ENCODE data around the gene PIGC.
"Not testable (repeated sequence)": the region's sequence is repeated elsewhere in the genome, so short reads cannot be mapped to it uniquely, and the experiment has no call there.

PIGC gene

GRCh38 chr1:172442843-172443565, 865 bp downstream of the PIGC start:
- no peak for TF ChIP-seq CTCF (IDR thresholded peaks at IDR 0.05; ENCODE audit: low read depth, low read length, missing control alignments)
- in situ Hi-C loops (cut with HindIII; ENCODE audit: low pct_ligation_motif_present, low sequenced_read_pairs) = no loop called here
- peaks cover 5% of the 10 kb centered on the region for H3K36me3 ChIP-seq (replicated peaks)
- no peaks in the 10 kb centered on the region for H3K27me3 ChIP-seq (replicated peaks)
- peak overlapping the region; percentile 93 for H3K4me3 ChIP-seq (ENCODE audit: low read depth, low read length)
- no peak for DNase-seq
- no peak overlapping the region for H3K27ac ChIP-seq

GRCh38 chr1:172442404-172442803, 1.5 kb downstream of the PIGC start:
- H3K27me3 ChIP-seq (replicated peaks) = no peaks in the 10 kb centered on the region
- no peak for TF ChIP-seq CTCF (IDR thresholded peaks at IDR 0.05; ENCODE audit: low read depth, low read length, missing control alignments)
- H3K36me3 ChIP-seq (replicated peaks) = peaks cover 5% of the 10 kb centered on the region
- no peak overlapping the region for H3K4me3 ChIP-seq (ENCODE audit: low read depth, low read length)
- no peak overlapping the region for H3K27ac ChIP-seq
- in situ Hi-C loops (cut with HindIII; ENCODE audit: low pct_ligation_motif_present, low sequenced_read_pairs) = no loop called here
- no peak for DNase-seq

GRCh38 chr1:172437183-172437582, 6.7 kb downstream of the PIGC start:
- H3K36me3 ChIP-seq (replicated peaks); in situ Hi-C loops (cut with HindIII; ENCODE audit: low pct_ligation_motif_present, low sequenced_read_pairs); H3K27ac ChIP-seq; H3K27me3 ChIP-seq (replicated peaks); H3K4me3 ChIP-seq (ENCODE audit: low read depth, low read length); DNase-seq: not testable (repeated sequence)

- Histone ChIP-seq H3K4me3 (ENCODE audit: low read depth, low read length) (no peak overlapping the region), H3K27ac (no peak overlapping the region), H3K36me3 (replicated peaks) (no peaks in the 10 kb centered on the region), H3K27me3 (replicated peaks) (no peaks in the 10 kb centered on the region)
- in situ Hi-C loops (cut with HindIII; ENCODE audit: low pct_ligation_motif_present, low sequenced_read_pairs) = no loop called here
- no peak for TF ChIP-seq CTCF (IDR thresholded peaks at IDR 0.05; ENCODE audit: low read depth, low read length, missing control alignments)
- DNase-seq = no peak
These were observed 12.1 kb downstream of the PIGC start for GRCh38 chr1:172431721-172432192.

- no peak for TF ChIP-seq CTCF (IDR thresholded peaks at IDR 0.05; ENCODE audit: low read depth, low read length, missing control alignments)
- no peaks in the 10 kb centered on the region for H3K36me3 ChIP-seq (replicated peaks)
- in situ Hi-C loops (cut with HindIII; ENCODE audit: low pct_ligation_motif_present, low sequenced_read_pairs) = no loop called here
- no peak overlapping the region for H3K4me3 ChIP-seq (ENCODE audit: low read depth, low read length)
- no peaks in the 10 kb centered on the region for H3K27me3 ChIP-seq (replicated peaks)
- no peak overlapping the region for H3K27ac ChIP-seq
- DNase-seq = no peak
These were observed 12.7 kb downstream of the PIGC start for GRCh38 chr1:172431204-172431603.

GRCh38 chr1:172430128-172430454, 13.8 kb downstream of the PIGC start:
- Histone ChIP-seq H3K27ac (no peak overlapping the region), H3K4me3 (ENCODE audit: low read depth, low read length) (no peak overlapping the region), H3K27me3 (replicated peaks) (no peaks in the 10 kb centered on the region), H3K36me3 (replicated peaks) (no peaks in the 10 kb centered on the region)
- TF ChIP-seq CTCF (IDR thresholded peaks at IDR 0.05; ENCODE audit: low read depth, low read length, missing control alignments) = no peak
- DNase-seq = no peak
- in situ Hi-C loops (cut with HindIII; ENCODE audit: low pct_ligation_motif_present, low sequenced_read_pairs) = no loop called here
